Gastroesophageal sphincter (tissue), 4 donors: Measurements from ENCODE around the gene NCAPD3. TPM values are rescaled to one million over a fixed set of nuclear protein-coding genes. Genes with fewer than 3 reads are reported as not detected.

ENCODE experiments used
- ATAC-seq: fragments of 150-250 bp; one replicate; pipeline ENCODE4 v1.9.1; 2016; ENCODE audit warnings: mild to moderate bottlenecking, moderate library complexity
- H3K27ac ChIP-seq, 4 donors: fragments of 200-600 bp; sonication (generic) in 3 of 4; 1 replicate in 3 of 4; 2 replicates in 1 of 4; pipeline ENCODE4 v1.5.1; 2016 to 2019
- H3K27me3 ChIP-seq: fragments of 200-600 bp; sonication (generic); one replicate; pipeline ENCODE4 v1.5.1; 2019
- H3K36me3 ChIP-seq, 2 donors: fragments of 200-600 bp; sonication (generic); one replicate each; pipeline ENCODE4 v1.5.1; 2019; ENCODE audit warnings: control low read depth in 1 of 2
- H3K4me1 ChIP-seq, 3 donors: fragments of 200-600 bp; sonication (generic); 1 replicate in 2 of 3; 2 replicates in 1 of 3; pipeline ENCODE4 v1.5.1; 2016 to 2019; ENCODE audit warnings: control low read depth in 2 of 3
- H3K4me3 ChIP-seq, 2 donors: fragments of 200-600 bp; sonication (generic); one replicate each; pipeline ENCODE4 v1.5.1; 2019; ENCODE audit warnings: mild to moderate bottlenecking in 1 of 2, moderate library complexity in 1 of 2
- H3K9me3 ChIP-seq, 3 donors: fragments of 200-600 bp; sonication (generic); one replicate each; pipeline ENCODE4 v1.5.1; 2017 to 2019; ENCODE audit warnings: control low read depth in 2 of 3
- CTCF ChIP-seq, 4 experiments: fragments of 200-600 bp in 2 of 4; fragments of 450-650 bp in 2 of 4; sonication (generic) in 1 of 4; IDR thresholded peaks; one replicate each; pipeline ENCODE4 v1.5.1; 2017 to 2019; ENCODE audit warnings: antibody characterized with exemption in 4 of 4, mild to moderate bottlenecking in 2 of 4, moderate library complexity in 2 of 4
- EP300 ChIP-seq: sonication (generic); formaldehyde crosslinking; IDR thresholded peaks from one replicate; pipeline ENCODE4 v1.6.1; 2017; ENCODE audit warnings: antibody characterized with exemption, mild to moderate bottlenecking
- POLR2A ChIP-seq, 2 donors: fragments of 450-650 bp; IDR thresholded peaks; one replicate each; pipeline ENCODE4 v1.6.1; 2017; ENCODE audit warnings: antibody characterized with exemption in 2 of 2, mild to moderate bottlenecking in 2 of 2, moderate library complexity in 1 of 2
- POLR2AphosphoS5 ChIP-seq: sonication (generic); formaldehyde crosslinking; IDR thresholded peaks from one replicate; pipeline ENCODE4 v1.6.1; 2017; ENCODE audit warnings: antibody characterized with exemption
- WGBS, 2 donors: methylation state at CpG; one replicate each; pipeline ENCODE4 v1.1.5; 2018; ENCODE audit warnings: low coverage in 1 of 2; 5-methylcytosine and 5-hydroxymethylcytosine counted together
- total RNA-seq, 4 donors: library from RNA; depleted of rRNA; stranded (reverse); fragments of >200 nt; gene quantifications; one replicate each; pipeline ENCODE4 v1.1.0, GENCODE V29; 2016

NCAPD3 gene
- total RNA-seq, 4 donors from 2014 or later: 7.0 to 13.8 (median 11.4) TPM

- Histone ChIP-seq H3K9me3 (peaks cover 0 to 7% (median 0%) of the 10 kb centered on the region in 3 donors), H3K4me1 (peaks cover 0 to 15% (median 0%) of the 10 kb centered on the region in 3 donors), H3K27me3 (no peaks in the 10 kb centered on the region), H3K27ac (peak overlapping the region in 1 of 4 donors; percentile 74), H3K4me3 (no peak overlapping the region), H3K36me3 (peaks cover 0 to 29% of the 10 kb centered on the region in 2 donors)
- WGBS, 2 donors: 58 to 77% methylated on average over 4 to 9 of the region's 9 CpGs
- ATAC-seq: no peak
- TF ChIP-seq EP300 (no peak), POLR2AphosphoS5 (no peak), CTCF (IDR thresholded peaks at IDR 0.05) (no peak), POLR2A (IDR thresholded peaks at IDR 0.05) (no peak)
These were observed 85.4 kb downstream of the NCAPD3 start for GRCh38 chr11:134138376-134138775.

- Histone ChIP-seq H3K4me3 (no peak overlapping the region), H3K27ac (no peak overlapping the region), H3K9me3 (peaks cover 0 to 25% (median 0%) of the 10 kb centered on the region in 3 donors), H3K27me3 (no peaks in the 10 kb centered on the region), H3K36me3 (no peaks in the 10 kb centered on the region), H3K4me1 (peaks cover 0 to 4% (median 0%) of the 10 kb centered on the region in 3 donors)
- WGBS, 2 donors: 93 to 100% methylated on average over 1 of the region's 1 CpG
- ATAC-seq: no peak
- no peak for TF ChIP-seq EP300
- TF ChIP-seq POLR2AphosphoS5: no peak
- no peak for TF ChIP-seq CTCF (IDR thresholded peaks at IDR 0.05)
- no peak for TF ChIP-seq POLR2A (IDR thresholded peaks at IDR 0.05)
These were observed 89.6 kb downstream of the NCAPD3 start for GRCh38 chr11:134134167-134134566.

DNA sequence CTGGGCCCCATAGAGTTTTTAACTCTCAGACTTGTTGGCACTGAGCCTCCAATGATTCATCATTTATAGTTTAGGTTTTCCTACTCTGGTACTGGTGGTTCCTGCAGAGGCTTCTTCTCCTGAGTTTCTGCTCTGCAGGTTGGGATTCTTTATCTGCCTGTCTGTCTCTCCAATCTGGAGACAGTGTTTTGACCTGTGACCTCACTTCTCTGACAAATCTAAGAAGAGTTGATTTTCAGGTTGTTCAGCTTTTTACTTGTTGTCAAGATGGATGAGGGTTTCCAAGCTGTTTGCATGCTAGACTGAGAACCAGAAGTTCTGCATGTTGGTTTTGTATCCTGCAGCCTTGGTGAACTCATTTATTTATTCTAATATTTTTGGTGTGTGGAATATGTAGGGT is 91.0 kb downstream of the NCAPD3 start:
- H3K4me1 ChIP-seq: no peaks in the 10 kb centered on the region
- H3K27ac ChIP-seq: no peak overlapping the region
- ATAC-seq: no peak

GRCh38 chr11:134131628-134132244 is 92.0 kb downstream of the NCAPD3 start:
- Histone ChIP-seq H3K36me3 (no peaks in the 10 kb centered on the region), H3K4me3 (no peak overlapping the region), H3K9me3 (peaks cover 0 to 25% (median 0%) of the 10 kb centered on the region in 3 donors), H3K27me3 (no peaks in the 10 kb centered on the region), H3K27ac (no peak overlapping the region), H3K4me1 (peaks cover 0 to 6% (median 0%) of the 10 kb centered on the region in 3 donors)
- TF ChIP-seq CTCF (IDR thresholded peaks at IDR 0.05) (no peak), EP300 (no peak), POLR2A (IDR thresholded peaks at IDR 0.05) (no peak), POLR2AphosphoS5 (no peak)
- WGBS, 2 donors: 85 to 91% methylated on average over 2 of the region's 2 CpGs
- ATAC-seq: no peak

More for the DNA sequence above, 91.0 kb downstream of the NCAPD3 start:
- no peak for TF ChIP-seq CTCF (IDR thresholded peaks at IDR 0.05)
- TF ChIP-seq POLR2A (IDR thresholded peaks at IDR 0.05): no peak
- no peak for TF ChIP-seq POLR2AphosphoS5
- no peak for TF ChIP-seq EP300
- H3K27me3 ChIP-seq: no peaks in the 10 kb centered on the region
- H3K36me3 ChIP-seq: no peaks in the 10 kb centered on the region
- H3K9me3 ChIP-seq: peaks cover 0 to 25% (median 0%) of the 10 kb centered on the region in 3 donors
- no peak overlapping the region for H3K4me3 ChIP-seq

DNA sequence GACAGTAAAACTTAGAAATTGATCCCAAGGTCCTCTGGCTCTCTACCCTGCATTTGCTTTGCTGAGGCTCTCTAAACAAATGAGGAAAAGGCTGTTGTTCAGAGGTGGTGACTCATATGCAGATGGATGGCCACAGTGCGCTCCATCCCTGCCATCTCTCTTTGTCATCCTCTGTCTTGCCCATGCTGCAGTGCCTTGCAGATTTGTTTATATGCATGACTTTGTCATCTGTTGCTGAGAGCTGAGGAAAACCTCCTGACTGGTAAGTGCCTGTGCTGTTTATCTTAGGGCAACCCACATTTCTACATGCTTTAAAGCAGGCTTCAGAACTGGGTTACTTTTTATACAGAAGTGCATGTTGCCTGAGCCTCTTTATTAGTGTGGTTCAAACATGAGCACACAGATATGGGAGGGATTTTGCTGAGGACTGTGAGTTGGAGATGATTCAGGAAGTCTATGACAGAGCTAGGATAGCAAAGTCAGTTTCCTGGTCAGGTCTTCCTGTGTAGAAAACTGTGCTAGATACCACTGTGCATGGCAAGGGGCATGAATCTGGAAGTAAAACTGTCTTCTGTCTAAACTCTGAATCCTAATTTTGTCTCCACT is 97.4 kb downstream of the NCAPD3 start:
- Histone ChIP-seq H3K27ac (peak overlapping the region; percentile 61 to 90 (median 78)), H3K9me3 (peaks cover 0 to 3% (median 0%) of the 10 kb centered on the region in 3 donors), H3K4me1 (peaks cover 10 to 60% (median 23%) of the 10 kb centered on the region in 3 donors), H3K36me3 (no peaks in the 10 kb centered on the region), H3K27me3 (no peaks in the 10 kb centered on the region), H3K4me3 (no peak overlapping the region)
- 10% methylated on average over 1 of the region's 1 CpG; no CpG with 5 or more reads in 1 of the 2 donors for WGBS, 2 donors
- no peak for TF ChIP-seq CTCF (IDR thresholded peaks at IDR 0.05)
- peak; percentile 68 for TF ChIP-seq POLR2AphosphoS5
- TF ChIP-seq POLR2A (IDR thresholded peaks at IDR 0.05): no peak
- ATAC-seq: peak; percentile 69
